SK-N-SH (cell line): ENCODE results near the gene COL21A1. TPM values are rescaled to one million over a fixed set of nuclear protein-coding genes. Genes with fewer than 3 reads are reported as not detected.

Source experiments
- CTCF ChIA-PET: fragments of 300-600, 350-600 bp; formaldehyde crosslinking; extraction: SDS; loops from one replicate; lab custom pipeline; 2021; lab: Yijun Ruan, JAX
- POLR2A ChIA-PET: fragments of 350-600 bp; sonication (Branson Sonifier 250); formaldehyde crosslinking; extraction: SDS; loops from one replicate; lab custom pipeline; 2020; ENCODE audit warnings: antibody characterized with exemption, inconsistent platforms; lab: Yijun Ruan, JAX
- DNase-seq: peaks from one replicate; pipeline ENCODE4 v3.0.0; 2012
- H2AFZ ChIP-seq: fragments of 200-600 bp; sonication (generic); 2 replicates; pipeline ENCODE4 v1.8.1; 2016; ENCODE audit warnings: antibody characterized with exemption, mild to moderate bottlenecking, low read depth
- H3F3A ChIP-seq: fragments of 200-600 bp; sonication (generic); replicated peaks from 2 replicates; pipeline ENCODE3; 2016; ENCODE audit warnings: antibody characterized with exemption, mild to moderate bottlenecking; ENCODE audit not compliant: insufficient read depth
- H3K27ac ChIP-seq, 2 experiments: fragments of 200-500 bp in 1 of 2; fragments of 200-600 bp in 1 of 2; sonication (Bioruptor generic) in 1 of 2; sonication (generic), shearing (Covaris generic) in 1 of 2; 2 replicates each; pipeline versions ENCODE4 v1.5.1 to v1.6.1; 2014 to 2016; ENCODE audit warnings: low read depth in 2 of 2, inconsistent platforms in 1 of 2, low read length in 1 of 2, mild to moderate bottlenecking in 1 of 2, mixed read lengths in 1 of 2
- H3K27me3 ChIP-seq: fragments of 200-600 bp; sonication (generic), shearing (Covaris generic); 2 replicates; pipeline ENCODE4 v1.6.1; 2016; ENCODE audit warnings: mixed run types; ENCODE audit not compliant: insufficient read depth
- H3K36me3 ChIP-seq, 2 experiments: fragments of 200-500 bp in 1 of 2; fragments of 200-600 bp in 1 of 2; sonication (Bioruptor generic) in 1 of 2; sonication (generic) in 1 of 2; replicated peaks in 1 of 2; 2 replicates each; pipeline versions ENCODE3 to v1.5.1; 2014 to 2016; ENCODE audit warnings: low read length in 1 of 2, mild to moderate bottlenecking in 1 of 2; ENCODE audit not compliant: insufficient read depth in 2 of 2, control insufficient read depth in 1 of 2
- H3K4me1 ChIP-seq, 2 experiments: fragments of 200-500 bp in 1 of 2; fragments of 200-600 bp in 1 of 2; sonication (Bioruptor generic) in 1 of 2; sonication (generic), shearing (Covaris generic) in 1 of 2; 2 replicates each; pipeline versions ENCODE4 v1.5.1 to v1.6.1; 2014 to 2016; ENCODE audit warnings: low read depth in 1 of 2, low read length in 1 of 2, mixed run types in 1 of 2; ENCODE audit not compliant: insufficient read depth in 2 of 2, control insufficient read depth in 1 of 2
- H3K4me2 ChIP-seq: fragments of 200-600 bp; sonication (generic), shearing (Covaris generic); 2 replicates; pipeline ENCODE4 v1.6.1; 2017; ENCODE audit warnings: mixed run types
- H3K4me3 ChIP-seq, 2 experiments: fragments of 200-500 bp in 1 of 2; fragments of 200-600 bp in 1 of 2; sonication (Bioruptor generic) in 1 of 2; sonication (generic), shearing (Covaris generic) in 1 of 2; 2 replicates each; pipeline versions ENCODE4 v1.5.1 to v1.8.1; 2014 to 2016; ENCODE audit warnings: low read depth in 2 of 2, inconsistent platforms in 1 of 2, low read length in 1 of 2, mild to moderate bottlenecking in 1 of 2, mixed read lengths in 1 of 2, moderate library complexity in 1 of 2
- H3K79me2 ChIP-seq: fragments of 200-600 bp; sonication (generic); 2 replicates; pipeline ENCODE4 v1.8.1; 2017; ENCODE audit warnings: mild to moderate bottlenecking; ENCODE audit not compliant: insufficient read depth
- H3K9ac ChIP-seq: fragments of 200-600 bp; sonication (generic); 2 replicates; pipeline ENCODE4 v1.6.1; 2017; ENCODE audit warnings: mixed run types
- H3K9me2 ChIP-seq: fragments of 200-600 bp; sonication (generic); 2 replicates; pipeline ENCODE4 v1.6.1; 2017; ENCODE audit warnings: mixed run types
- H3K9me3 ChIP-seq: fragments of 200-600 bp; sonication (generic); 2 replicates; pipeline ENCODE4 v1.6.1; 2017; ENCODE audit warnings: mixed run types, mild to moderate bottlenecking, moderate library complexity
- H4K20me1 ChIP-seq: fragments of 200-600 bp; sonication (generic); 2 replicates; pipeline ENCODE4 v1.6.1; 2017; ENCODE audit warnings: mild to moderate bottlenecking, mixed run types; ENCODE audit not compliant: insufficient read depth
- EZH2phosphoT487 ChIP-seq: fragments of 200-600 bp; sonication (generic); IDR thresholded peaks from 2 replicates; pipeline ENCODE4 v1.6.1; 2017; ENCODE audit warnings: low read depth, mixed run types, mild to moderate bottlenecking, antibody characterized with exemption, moderate library complexity, borderline replicate concordance
- FOSL2 ChIP-seq: IDR thresholded peaks from 2 replicates; pipeline ENCODE4 v1.4.0; 2012; ENCODE audit warnings: low read depth, mild to moderate bottlenecking, moderate library complexity, borderline replicate concordance
- GATA2 ChIP-seq: sonication (generic); formaldehyde crosslinking; IDR thresholded peaks from 2 replicates; pipeline ENCODE4 v1.5.0; 2020; ENCODE audit warnings: mild to moderate bottlenecking, missing genetic modification reagents
- REST ChIP-seq: IDR thresholded peaks from 2 replicates; pipeline ENCODE4 v1.6.1; 2012; ENCODE audit warnings: mild to moderate bottlenecking, low read depth, low read length, moderate library complexity
- USF1 ChIP-seq: IDR thresholded peaks from 2 replicates; pipeline ENCODE4 v1.4.0; 2012; ENCODE audit warnings: low read depth, borderline replicate concordance
- YY1 ChIP-seq: IDR thresholded peaks from 2 replicates; pipeline ENCODE4 v1.4.0; 2012; ENCODE audit warnings: low read depth, mild to moderate bottlenecking
- WGBS: methylation state at CpG from one replicate; pipeline ENCODE4 v1.1.6; 2017; ENCODE audit warnings: low lambda C conversion rate; 5-methylcytosine and 5-hydroxymethylcytosine counted together
- polyA plus RNA-seq, 3 experiments: library from polyadenylated mRNA; depleted of rRNA; stranded (reverse); fragments of >200 nt; gene quantifications; 2 replicates each; pipeline ENCODE4 v1.2.3, GENCODE V29; 2012
- TF ChIP-seq, protein P1 (sequence below): IDR thresholded peaks from 2 replicates; pipeline ENCODE4 v1.4.0; 2012; ENCODE audit warnings: low read depth, borderline replicate concordance

Gene COL21A1
- polyA plus RNA-seq, 1 of the 3 experiments (the other 2 are of a cell fraction): 0.07 TPM

- TF ChIP-seq REST (no peak), EZH2phosphoT487 (no peak), YY1 (no peak)
- H3K4me3 ChIP-seq: no peak overlapping the region
- H3K4me1 ChIP-seq: no peaks in the 10 kb centered on the region; a peak in 1 of 4 replicates
- H3F3A ChIP-seq: no peaks in the 10 kb centered on the region
- H3K4me2 ChIP-seq: no peak overlapping the region
- no peak for DNase-seq
- no peak overlapping the region for H3K27ac ChIP-seq
- H3K36me3 ChIP-seq: no peaks in the 10 kb centered on the region
- H2AFZ ChIP-seq: no peak overlapping the region
- no peaks in the 10 kb centered on the region for H3K9me2 ChIP-seq
- CTCF ChIA-PET: no interaction called here
- no peaks in the 10 kb centered on the region for H4K20me1 ChIP-seq
- no peak overlapping the region for H3K9ac ChIP-seq
- peaks cover 6% of the 10 kb centered on the region; the same call in 1 of the 2 replicates for H3K9me3 ChIP-seq
- H3K79me2 ChIP-seq: no peaks in the 10 kb centered on the region
- WGBS: 50% methylated on average over 3 of the region's 3 CpGs
- no peaks in the 10 kb centered on the region for H3K27me3 ChIP-seq
- POLR2A ChIA-PET: no interaction called here
Measured at GRCh38 chr6:56199956-56200355, 47.4 kb downstream of the COL21A1 start.

- Histone ChIP-seq H3K4me2 (no peak overlapping the region), H3F3A (no peaks in the 10 kb centered on the region), H3K9ac (no peak overlapping the region), H4K20me1 (no peaks in the 10 kb centered on the region), H3K27ac (no peak overlapping the region), H3K79me2 (no peaks in the 10 kb centered on the region), H3K4me3 (no peak overlapping the region), H2AFZ (no peak overlapping the region), H3K27me3 (no peaks in the 10 kb centered on the region), H3K4me1 (no peaks in the 10 kb centered on the region), H3K36me3 (no peaks in the 10 kb centered on the region), H3K9me2 (no peaks in the 10 kb centered on the region), H3K9me3 (peaks cover 6% of the 10 kb centered on the region; the same call in 1 of the 2 replicates)
- 65% methylated on average over 5 of the region's 5 CpGs for WGBS
- ChIA-PET CTCF (no interaction called here), POLR2A (no interaction called here)
- TF ChIP-seq GATA2: no peak
- TF ChIP-seq USF1: no peak
- TF ChIP-seq, protein P1, sequence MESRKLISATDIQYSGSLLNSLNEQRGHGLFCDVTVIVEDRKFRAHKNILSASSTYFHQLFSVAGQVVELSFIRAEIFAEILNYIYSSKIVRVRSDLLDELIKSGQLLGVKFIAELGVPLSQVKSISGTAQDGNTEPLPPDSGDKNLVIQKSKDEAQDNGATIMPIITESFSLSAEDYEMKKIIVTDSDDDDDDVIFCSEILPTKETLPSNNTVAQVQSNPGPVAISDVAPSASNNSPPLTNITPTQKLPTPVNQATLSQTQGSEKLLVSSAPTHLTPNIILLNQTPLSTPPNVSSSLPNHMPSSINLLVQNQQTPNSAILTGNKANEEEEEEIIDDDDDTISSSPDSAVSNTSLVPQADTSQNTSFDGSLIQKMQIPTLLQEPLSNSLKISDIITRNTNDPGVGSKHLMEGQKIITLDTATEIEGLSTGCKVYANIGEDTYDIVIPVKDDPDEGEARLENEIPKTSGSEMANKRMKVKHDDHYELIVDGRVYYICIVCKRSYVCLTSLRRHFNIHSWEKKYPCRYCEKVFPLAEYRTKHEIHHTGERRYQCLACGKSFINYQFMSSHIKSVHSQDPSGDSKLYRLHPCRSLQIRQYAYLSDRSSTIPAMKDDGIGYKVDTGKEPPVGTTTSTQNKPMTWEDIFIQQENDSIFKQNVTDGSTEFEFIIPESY: no peak
- no peak for TF ChIP-seq EZH2phosphoT487
- no peak for TF ChIP-seq FOSL2
- no peak for DNase-seq
Measured at GRCh38 chr6:56193846-56194245, 53.5 kb downstream of the COL21A1 start.
